HCT116 (cell line): ENCODE measurements around the gene BSPRY. TPM values are rescaled to one million over a fixed set of nuclear protein-coding genes. Genes with fewer than 3 reads are reported as not detected.

Source experiments
- ATAC-seq: fragments of 200-7000 bp; cut with Tn5 transposase; 2 replicates; pipeline ENCODE4 v1.9.1; 2020; ENCODE audit warnings: mild to moderate bottlenecking, moderate library complexity
- BruUV-seq: library from RNA; stranded (reverse); fragments of 400-500 nt; replicated peaks from 2 replicates; lab custom pipeline; 2021; lab: Mats Ljungman, UMichigan
- CTCF ChIA-PET: fragments of 300-600 bp; sonication (Branson Sonifier 250); formaldehyde crosslinking; loops from one replicate; lab custom pipeline; 2021; ENCODE audit warnings: antibody characterized with exemption; lab: Charles Lee
- POLR2A ChIA-PET: fragments of 300-600, 350-600 bp; sonication (Branson Sonifier 250); formaldehyde crosslinking; loops from one replicate; lab custom pipeline; 2021; ENCODE audit warnings: antibody characterized with exemption; lab: Charles Lee
- RAD21 ChIA-PET, 2 experiments: fragments of 300-600 bp; sonication (Branson Sonifier 250); formaldehyde crosslinking; loops; one replicate each; lab custom pipeline; 2023; ENCODE audit warnings: low total read pairs in 2 of 2; ENCODE audit not compliant: uncharacterized antibody in 2 of 2, unreplicated experiment in 2 of 2, low non-redundant PET in 1 of 2; lab: Charles Lee
- DNase-seq: peaks from one replicate; pipeline ENCODE4 v3.0.0-alpha.2; 2010; ENCODE audit warnings: low read depth, low spot score
- H2AFZ ChIP-seq: fragments of 200-600 bp; shearing (Covaris generic), sonication (generic); 2 replicates; pipeline ENCODE4 v1.6.1; 2017; ENCODE audit warnings: low read depth, mixed run types, mixed read lengths, antibody characterized with exemption, low read length; ENCODE audit not compliant: poor library complexity, severe bottlenecking
- H3K27ac ChIP-seq: 2 replicates; pipeline ENCODE4 v1.5.1; 2012; ENCODE audit warnings: low read depth, low read length
- H3K27me3 ChIP-seq: fragments of 200-600 bp; sonication (generic); 2 replicates; pipeline ENCODE4 v1.6.1; 2016; ENCODE audit warnings: mixed run types, low read length, mixed read lengths; ENCODE audit not compliant: insufficient read depth
- H3K36me3 ChIP-seq, 2 experiments: fragments of 200-500 bp in 1 of 2; fragments of 200-600 bp in 1 of 2; sonication (Bioruptor generic) in 1 of 2; sonication (generic) in 1 of 2; 2 replicates each; pipeline versions ENCODE4 v1.5.1 to v1.6.1; 2014 to 2016; ENCODE audit warnings: low read length in 2 of 2, inconsistent platforms in 1 of 2, mixed read lengths in 1 of 2, mixed run types in 1 of 2; ENCODE audit not compliant: insufficient read depth in 2 of 2, control insufficient read depth in 1 of 2
- H3K4me1 ChIP-seq, 2 experiments: fragments of 200-600 bp in 1 of 2; sonication (generic) in 1 of 2; 2 replicates each; pipeline versions ENCODE4 v1.5.1 to v1.6.1; 2012 to 2017; ENCODE audit warnings: low read length in 2 of 2, inconsistent platforms in 1 of 2, mild to moderate bottlenecking in 1 of 2, mixed read lengths in 1 of 2, mixed run types in 1 of 2, moderate library complexity in 1 of 2; ENCODE audit not compliant: insufficient read depth in 2 of 2, control insufficient read depth in 1 of 2
- H3K4me2 ChIP-seq: fragments of 200-600 bp; sonication (generic); 2 replicates; pipeline ENCODE4 v1.6.1; 2017; ENCODE audit warnings: mixed run types, low read length, mixed read lengths
- H3K4me3 ChIP-seq, 2 experiments: fragments of 200-600 bp in 1 of 2; sonication (generic) in 1 of 2; replicated peaks in 1 of 2; 2 replicates each; pipeline ENCODE4 v1.5.1; 2011 to 2016; ENCODE audit warnings: low read length in 2 of 2, control low read depth in 1 of 2, low read depth in 1 of 2, mild to moderate bottlenecking in 1 of 2, mixed read lengths in 1 of 2, mixed run types in 1 of 2
- H3K79me2 ChIP-seq: fragments of 200-600 bp; sonication (generic); 2 replicates; pipeline ENCODE4 v1.6.1; 2017; ENCODE audit warnings: mild to moderate bottlenecking, mixed run types, low read length, moderate library complexity, mixed read lengths; ENCODE audit not compliant: insufficient read depth
- H3K9ac ChIP-seq: fragments of 200-600 bp; sonication (generic); 2 replicates; pipeline ENCODE4 v1.6.1; 2016; ENCODE audit warnings: low read length, mixed read lengths
- H3K9me2 ChIP-seq: fragments of 200-600 bp; sonication (generic), shearing (Covaris generic); 2 replicates; pipeline ENCODE4 v1.6.1; 2017; ENCODE audit warnings: mixed run types, mild to moderate bottlenecking, moderate library complexity; ENCODE audit not compliant: insufficient read depth
- H3K9me3 ChIP-seq, 2 experiments: fragments of 200-500 bp in 1 of 2; fragments of 200-600 bp in 1 of 2; sonication (Bioruptor generic) in 1 of 2; sonication (generic) in 1 of 2; 2 replicates each; pipeline ENCODE4 v1.6.1; 2014 to 2017; ENCODE audit warnings: low read length in 2 of 2, mixed read lengths in 2 of 2, inconsistent platforms in 1 of 2, low read depth in 1 of 2, mild to moderate bottlenecking in 1 of 2, mixed run types in 1 of 2, moderate library complexity in 1 of 2; ENCODE audit not compliant: control insufficient read depth in 1 of 2, insufficient read depth in 1 of 2
- H4K20me1 ChIP-seq: fragments of 200-600 bp; sonication (generic), shearing (Covaris generic); 2 replicates; pipeline ENCODE4 v1.6.1; 2017; ENCODE audit warnings: mixed run types, mild to moderate bottlenecking, moderate library complexity; ENCODE audit not compliant: insufficient read depth
- CBX3 ChIP-seq: IDR thresholded peaks from 2 replicates; pipeline ENCODE4 v1.6.1; 2012; ENCODE audit warnings: low read depth
- CEBPB ChIP-seq: IDR thresholded peaks from 2 replicates; pipeline ENCODE4 v1.6.1; 2012; ENCODE audit warnings: low read depth
- EGR1 ChIP-seq: IDR thresholded peaks from 2 replicates; pipeline ENCODE4 v1.6.1; 2012; ENCODE audit warnings: low read depth
- ELF1 ChIP-seq: IDR thresholded peaks from 2 replicates; pipeline ENCODE4 v1.6.1; 2012; ENCODE audit warnings: low read depth, borderline replicate concordance
- EZH2phosphoT487 ChIP-seq: fragments of 200-600 bp; IDR thresholded peaks from 2 replicates; pipeline ENCODE4 v1.6.1; 2018; ENCODE audit warnings: antibody characterized with exemption, borderline replicate concordance
- FOSL1 ChIP-seq: IDR thresholded peaks from 2 replicates; pipeline ENCODE4 v1.6.1; 2012; ENCODE audit warnings: low read depth
- JUND ChIP-seq: IDR thresholded peaks from 2 replicates; pipeline ENCODE4 v1.6.1; 2012
- POLR2A ChIP-seq: IDR thresholded peaks from 2 replicates; pipeline ENCODE4 v1.7.0; 2011; ENCODE audit warnings: borderline replicate concordance; ENCODE audit not compliant: insufficient read depth, insufficient read length; ENCODE audit errors: extremely low read depth
- POLR2AphosphoS5 ChIP-seq: IDR thresholded peaks from 2 replicates; pipeline ENCODE4 v1.6.1; 2011; ENCODE audit warnings: mild to moderate bottlenecking, low read depth, low read length, moderate library complexity
- RAD21 ChIP-seq: IDR thresholded peaks from 2 replicates; pipeline ENCODE4 v1.6.1; 2012; ENCODE audit warnings: low read depth, mild to moderate bottlenecking
- SIN3A ChIP-seq: IDR thresholded peaks from 2 replicates; pipeline ENCODE4 v1.6.1; 2012; ENCODE audit warnings: low read depth
- SP1 ChIP-seq: IDR thresholded peaks from 2 replicates; pipeline ENCODE4 v1.6.1; 2012; ENCODE audit warnings: low read depth
- SRF ChIP-seq: IDR thresholded peaks from 2 replicates; pipeline ENCODE4 v1.6.1; 2012; ENCODE audit warnings: low read depth
- TCF7L2 ChIP-seq: IDR thresholded peaks from 2 replicates; pipeline ENCODE4 v1.7.0; 2011; ENCODE audit warnings: borderline replicate concordance, inconsistent platforms; ENCODE audit not compliant: insufficient read depth, insufficient read length; ENCODE audit errors: extremely low read depth
- YY1 ChIP-seq: IDR thresholded peaks from 2 replicates; pipeline ENCODE4 v1.6.1; 2011; ENCODE audit warnings: low read length, low read depth, moderate library complexity, mild to moderate bottlenecking; ENCODE audit not compliant: insufficient replicate concordance; ENCODE audit errors: extremely low read depth
- ZFX ChIP-seq: fragments of 450-650 bp; IDR thresholded peaks from 2 replicates; pipeline ENCODE4 v1.6.1; 2017
- ZNF274 ChIP-seq: fragments of 200-500 bp; sonication (Bioruptor generic); IDR thresholded peaks from 2 replicates; pipeline ENCODE4 v1.6.1; 2014; ENCODE audit warnings: mild to moderate bottlenecking, low read depth, low read length, inconsistent platforms
- intact Hi-C: fragments of 100-400 bp; cut with micrococcal nuclease; formaldehyde crosslinking; loops from 2 replicates; pipeline ENCODE4 v1.10.0; 2022
- total RNA-seq: library from RNA; stranded (reverse); gene quantifications from one replicate; pipeline ENCODE4 v1.2.1, GENCODE V29; 2021; ENCODE audit not compliant: unreplicated experiment
- TF ChIP-seq, protein P1 (sequence below): IDR thresholded peaks from 2 replicates; pipeline ENCODE4 v1.6.1; 2011; ENCODE audit warnings: mild to moderate bottlenecking, low read length, moderate library complexity; ENCODE audit not compliant: insufficient replicate concordance; ENCODE audit errors: extremely low read depth
- TF ChIP-seq, protein P2 (sequence below), 3 experiments: fragments of 200-600 bp in 1 of 3; sonication (generic) in 1 of 3; IDR thresholded peaks in 2 of 3; conservative IDR thresholded peaks in 1 of 3; 2 replicates each; pipeline ENCODE4 v1.5.1; 2012 to 2017; ENCODE audit warnings: low read depth in 2 of 3, low read length in 2 of 3, antibody characterized with exemption in 1 of 3, borderline replicate concordance in 1 of 3, control low read depth in 1 of 3, mild to moderate bottlenecking in 1 of 3, mixed read lengths in 1 of 3, mixed run types in 1 of 3, moderate library complexity in 1 of 3; ENCODE audit not compliant: insufficient read depth in 1 of 3
- TF ChIP-seq, protein P3 (sequence below): IDR thresholded peaks from 2 replicates; pipeline ENCODE4 v1.6.1; 2012; ENCODE audit warnings: low read depth

The BSPRY gene
- total RNA-seq, 1 experiment from 2014 or later = 22.7 TPM

DNA sequence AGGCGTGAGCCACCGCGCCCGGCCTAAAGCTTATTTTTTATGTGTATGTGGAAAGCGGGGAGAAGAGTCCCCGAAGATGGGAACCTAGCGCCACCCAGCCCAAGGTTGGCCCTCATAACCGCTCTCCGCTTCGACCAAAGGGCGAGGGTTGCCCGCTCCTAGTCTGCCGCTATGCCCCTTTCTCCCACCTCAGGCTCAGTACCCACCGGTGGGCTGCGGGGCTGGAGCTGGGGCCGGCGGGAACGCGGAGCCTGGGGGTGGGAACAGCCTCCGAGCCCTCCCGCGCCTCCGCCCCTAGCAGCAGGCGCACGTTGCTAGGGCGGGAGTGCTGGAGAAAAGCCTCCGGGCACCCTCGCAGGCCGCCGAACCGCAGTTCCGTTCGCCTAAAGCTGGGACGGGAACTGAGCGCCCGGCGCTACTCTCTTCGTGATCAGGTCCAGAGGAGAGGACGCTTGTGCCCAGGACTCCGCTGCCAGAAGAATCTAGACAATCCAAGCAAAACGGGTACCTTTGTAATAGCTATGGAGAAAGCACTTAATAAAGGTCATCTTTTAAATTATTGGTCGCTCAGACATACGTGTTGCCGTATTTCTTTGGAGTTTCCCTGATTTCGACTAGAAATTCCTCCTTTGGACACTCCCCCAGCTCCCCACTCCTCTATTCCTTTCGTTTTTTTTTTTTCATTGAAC lies 9.2 kb upstream of the BSPRY start, which contains the start of gene WDR31:
Gene WDR31 (minus strand): TSS at position 265 of the 689 bp plus-strand sequence. CDS start 8,253 bp downstream, outside the sequence.
- Histone ChIP-seq H3K36me3 (no peaks in the 10 kb centered on the region), H3K27ac (peak within 1 kb of the TSS; percentile 63), H2AFZ (peak within 1 kb of the TSS; percentile 96), H3K4me3 (peak within 1 kb of the TSS; percentile 85), H3K4me1 (peaks cover 14 to 28% of the 10 kb centered on the region in 2 experiments), H3K9me2 (no peaks in the 10 kb centered on the region), H3K27me3 (no peaks in the 10 kb centered on the region), H3K9me3 (no peaks in the 10 kb centered on the region), H3K9ac (peak within 1 kb of the TSS; percentile 73), H3K79me2 (no peaks in the 10 kb centered on the region), H3K4me2 (peak within 1 kb of the TSS; percentile 88), H4K20me1 (no peaks in the 10 kb centered on the region)
- ChIA-PET RAD21 (no interaction called here), CTCF (interaction anchor here (1.0 to 1.2 kb wide), 2 partner anchors 30 to 67 kb away, joined by 3 to 4 read pairs; no protein-coding TSS in a partner anchor), POLR2A (interaction anchor here (0.6 to 1.7 kb wide), 5 partner anchors 10 to 70 kb away, joined by 3 to 13 read pairs (median 5); partner anchors contain the start of genes BSPRY, C9orf43, HDHD3 and POLE3)
- intact Hi-C loops = loop anchor here (1.0 kb wide), 1 partner anchor 65 kb away; the partner anchor contains the start of genes CDC26 and PRPF4
- peak; percentile 96 for ATAC-seq
- peak; percentile 71 for DNase-seq
- BruUV-seq = no TSS peak
- TF ChIP-seq, protein P1, sequence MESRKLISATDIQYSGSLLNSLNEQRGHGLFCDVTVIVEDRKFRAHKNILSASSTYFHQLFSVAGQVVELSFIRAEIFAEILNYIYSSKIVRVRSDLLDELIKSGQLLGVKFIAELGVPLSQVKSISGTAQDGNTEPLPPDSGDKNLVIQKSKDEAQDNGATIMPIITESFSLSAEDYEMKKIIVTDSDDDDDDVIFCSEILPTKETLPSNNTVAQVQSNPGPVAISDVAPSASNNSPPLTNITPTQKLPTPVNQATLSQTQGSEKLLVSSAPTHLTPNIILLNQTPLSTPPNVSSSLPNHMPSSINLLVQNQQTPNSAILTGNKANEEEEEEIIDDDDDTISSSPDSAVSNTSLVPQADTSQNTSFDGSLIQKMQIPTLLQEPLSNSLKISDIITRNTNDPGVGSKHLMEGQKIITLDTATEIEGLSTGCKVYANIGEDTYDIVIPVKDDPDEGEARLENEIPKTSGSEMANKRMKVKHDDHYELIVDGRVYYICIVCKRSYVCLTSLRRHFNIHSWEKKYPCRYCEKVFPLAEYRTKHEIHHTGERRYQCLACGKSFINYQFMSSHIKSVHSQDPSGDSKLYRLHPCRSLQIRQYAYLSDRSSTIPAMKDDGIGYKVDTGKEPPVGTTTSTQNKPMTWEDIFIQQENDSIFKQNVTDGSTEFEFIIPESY = peak; percentile 84
- TF ChIP-seq CBX3 (peak; percentile 99), POLR2AphosphoS5 (peak; percentile 90), JUND (no peak), ZFX (peak; percentile 55), TCF7L2 (peak; percentile 12), POLR2A (peak; percentile 54), ELF1 (no peak; the same call in 1 of the 2 replicates), SRF (peak; percentile 73; the same call in 1 of the 2 replicates), FOSL1 (no peak), YY1 (peak; percentile 86), EGR1 (0 out of 2 replicates have a peak, but pooled peaks have one; percentile 23), EZH2phosphoT487 (no peak), SIN3A (peak; percentile 80; the same call in 1 of the 2 replicates), SP1 (peak; percentile 84), ZNF274 (no peak), RAD21 (no peak), CEBPB (no peak)
- TF ChIP-seq, protein P2, sequence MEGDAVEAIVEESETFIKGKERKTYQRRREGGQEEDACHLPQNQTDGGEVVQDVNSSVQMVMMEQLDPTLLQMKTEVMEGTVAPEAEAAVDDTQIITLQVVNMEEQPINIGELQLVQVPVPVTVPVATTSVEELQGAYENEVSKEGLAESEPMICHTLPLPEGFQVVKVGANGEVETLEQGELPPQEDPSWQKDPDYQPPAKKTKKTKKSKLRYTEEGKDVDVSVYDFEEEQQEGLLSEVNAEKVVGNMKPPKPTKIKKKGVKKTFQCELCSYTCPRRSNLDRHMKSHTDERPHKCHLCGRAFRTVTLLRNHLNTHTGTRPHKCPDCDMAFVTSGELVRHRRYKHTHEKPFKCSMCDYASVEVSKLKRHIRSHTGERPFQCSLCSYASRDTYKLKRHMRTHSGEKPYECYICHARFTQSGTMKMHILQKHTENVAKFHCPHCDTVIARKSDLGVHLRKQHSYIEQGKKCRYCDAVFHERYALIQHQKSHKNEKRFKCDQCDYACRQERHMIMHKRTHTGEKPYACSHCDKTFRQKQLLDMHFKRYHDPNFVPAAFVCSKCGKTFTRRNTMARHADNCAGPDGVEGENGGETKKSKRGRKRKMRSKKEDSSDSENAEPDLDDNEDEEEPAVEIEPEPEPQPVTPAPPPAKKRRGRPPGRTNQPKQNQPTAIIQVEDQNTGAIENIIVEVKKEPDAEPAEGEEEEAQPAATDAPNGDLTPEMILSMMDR (IDR thresholded peaks at IDR 0.05 in 2 of 3, conservative IDR thresholded peaks at IDR 0.05 in 1 of 3; ENCODE audit: borderline replicate concordance in 1 of 3, insufficient read depth in 1 of 3, low read depth in 2 of 3, low read length in 2 of 3) = no peak
- TF ChIP-seq, protein P3, sequence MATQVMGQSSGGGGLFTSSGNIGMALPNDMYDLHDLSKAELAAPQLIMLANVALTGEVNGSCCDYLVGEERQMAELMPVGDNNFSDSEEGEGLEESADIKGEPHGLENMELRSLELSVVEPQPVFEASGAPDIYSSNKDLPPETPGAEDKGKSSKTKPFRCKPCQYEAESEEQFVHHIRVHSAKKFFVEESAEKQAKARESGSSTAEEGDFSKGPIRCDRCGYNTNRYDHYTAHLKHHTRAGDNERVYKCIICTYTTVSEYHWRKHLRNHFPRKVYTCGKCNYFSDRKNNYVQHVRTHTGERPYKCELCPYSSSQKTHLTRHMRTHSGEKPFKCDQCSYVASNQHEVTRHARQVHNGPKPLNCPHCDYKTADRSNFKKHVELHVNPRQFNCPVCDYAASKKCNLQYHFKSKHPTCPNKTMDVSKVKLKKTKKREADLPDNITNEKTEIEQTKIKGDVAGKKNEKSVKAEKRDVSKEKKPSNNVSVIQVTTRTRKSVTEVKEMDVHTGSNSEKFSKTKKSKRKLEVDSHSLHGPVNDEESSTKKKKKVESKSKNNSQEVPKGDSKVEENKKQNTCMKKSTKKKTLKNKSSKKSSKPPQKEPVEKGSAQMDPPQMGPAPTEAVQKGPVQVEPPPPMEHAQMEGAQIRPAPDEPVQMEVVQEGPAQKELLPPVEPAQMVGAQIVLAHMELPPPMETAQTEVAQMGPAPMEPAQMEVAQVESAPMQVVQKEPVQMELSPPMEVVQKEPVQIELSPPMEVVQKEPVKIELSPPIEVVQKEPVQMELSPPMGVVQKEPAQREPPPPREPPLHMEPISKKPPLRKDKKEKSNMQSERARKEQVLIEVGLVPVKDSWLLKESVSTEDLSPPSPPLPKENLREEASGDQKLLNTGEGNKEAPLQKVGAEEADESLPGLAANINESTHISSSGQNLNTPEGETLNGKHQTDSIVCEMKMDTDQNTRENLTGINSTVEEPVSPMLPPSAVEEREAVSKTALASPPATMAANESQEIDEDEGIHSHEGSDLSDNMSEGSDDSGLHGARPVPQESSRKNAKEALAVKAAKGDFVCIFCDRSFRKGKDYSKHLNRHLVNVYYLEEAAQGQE = no peak
